ENCODE data around the gene IGFBP2. TPM values are rescaled to one million over a fixed set of nuclear protein-coding genes. Genes with fewer than 3 reads are reported as not detected.
A peak's percentile ranks its signal among the peaks of the same experiment; 100 is the strongest.

The IGFBP2 gene
- total and polyA plus RNA-seq, 4 donors, result 88.8 to 1,119 (median 352) TPM

DNA sequence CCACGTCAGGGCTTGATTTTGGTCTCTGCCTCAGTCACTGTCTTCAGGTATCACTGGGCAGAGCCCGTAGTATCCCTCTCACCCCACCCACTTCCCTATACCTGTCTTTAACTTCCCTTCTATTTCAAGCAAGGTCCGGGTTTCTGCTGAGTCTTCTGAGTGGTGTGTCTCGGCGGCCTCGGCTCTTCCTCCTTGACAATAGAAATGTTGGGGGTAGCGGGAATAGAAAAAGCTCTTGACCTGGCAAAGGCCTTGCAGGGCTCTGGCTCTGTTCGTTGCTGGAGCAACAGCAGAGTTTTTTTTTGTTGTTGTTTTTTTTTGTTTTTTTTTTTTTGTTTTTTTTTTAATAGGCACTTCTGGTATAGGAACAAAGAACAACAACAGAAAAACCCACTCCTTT, 78.1 kb downstream of the IGFBP2 start:
- Histone ChIP-seq H3K9me3 (ENCODE audit: control insufficient read depth in 4 of 4, low read length in 3 of 4) (peaks cover 0 to 4% (median 1%) of the 10 kb centered on the region in 4 donors), H3K36me3 (ENCODE audit: control insufficient read depth in 4 of 4, insufficient read depth in 3 of 4, low read depth in 1 of 4, low read length in 3 of 4) (no peaks in the 10 kb centered on the region), H3K4me3 (ENCODE audit: low read depth in 1 of 3, low read length in 3 of 3) (no peak overlapping the region), H3K4me1 (ENCODE audit: control insufficient read depth in 4 of 4, insufficient read depth in 4 of 4, low read length in 3 of 4) (no peaks in the 10 kb centered on the region), H3K27me3 (ENCODE audit: control insufficient read depth in 4 of 4, insufficient read depth in 4 of 4, low read length in 3 of 4) (no peaks in the 10 kb centered on the region), H3K27ac (ENCODE audit: low read depth in 1 of 2, low read length in 2 of 2) (no peak overlapping the region), H3K9ac (ENCODE audit: low read depth in 1 of 2, low read length in 2 of 2) (no peak overlapping the region)
- 80% methylated on average over 8 of the region's 8 CpGs for whole genome bisulfite sequencing
- DNase-seq (ENCODE audit: low spot score), result no peak
- TF ChIP-seq YY1 (IDR thresholded peaks at IDR 0.05), result no peak
- TF ChIP-seq FOXA1 (IDR thresholded peaks at IDR 0.05), result no peak
- TF ChIP-seq SP1 (IDR thresholded peaks at IDR 0.05), result no peak
- TF ChIP-seq, protein P1, sequence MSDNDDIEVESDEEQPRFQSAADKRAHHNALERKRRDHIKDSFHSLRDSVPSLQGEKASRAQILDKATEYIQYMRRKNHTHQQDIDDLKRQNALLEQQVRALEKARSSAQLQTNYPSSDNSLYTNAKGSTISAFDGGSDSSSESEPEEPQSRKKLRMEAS (IDR thresholded peaks at IDR 0.05), result no peak
- TF ChIP-seq, protein P2, sequence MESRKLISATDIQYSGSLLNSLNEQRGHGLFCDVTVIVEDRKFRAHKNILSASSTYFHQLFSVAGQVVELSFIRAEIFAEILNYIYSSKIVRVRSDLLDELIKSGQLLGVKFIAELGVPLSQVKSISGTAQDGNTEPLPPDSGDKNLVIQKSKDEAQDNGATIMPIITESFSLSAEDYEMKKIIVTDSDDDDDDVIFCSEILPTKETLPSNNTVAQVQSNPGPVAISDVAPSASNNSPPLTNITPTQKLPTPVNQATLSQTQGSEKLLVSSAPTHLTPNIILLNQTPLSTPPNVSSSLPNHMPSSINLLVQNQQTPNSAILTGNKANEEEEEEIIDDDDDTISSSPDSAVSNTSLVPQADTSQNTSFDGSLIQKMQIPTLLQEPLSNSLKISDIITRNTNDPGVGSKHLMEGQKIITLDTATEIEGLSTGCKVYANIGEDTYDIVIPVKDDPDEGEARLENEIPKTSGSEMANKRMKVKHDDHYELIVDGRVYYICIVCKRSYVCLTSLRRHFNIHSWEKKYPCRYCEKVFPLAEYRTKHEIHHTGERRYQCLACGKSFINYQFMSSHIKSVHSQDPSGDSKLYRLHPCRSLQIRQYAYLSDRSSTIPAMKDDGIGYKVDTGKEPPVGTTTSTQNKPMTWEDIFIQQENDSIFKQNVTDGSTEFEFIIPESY (IDR thresholded peaks at IDR 0.05), result no peak
- TF ChIP-seq, protein P3, sequence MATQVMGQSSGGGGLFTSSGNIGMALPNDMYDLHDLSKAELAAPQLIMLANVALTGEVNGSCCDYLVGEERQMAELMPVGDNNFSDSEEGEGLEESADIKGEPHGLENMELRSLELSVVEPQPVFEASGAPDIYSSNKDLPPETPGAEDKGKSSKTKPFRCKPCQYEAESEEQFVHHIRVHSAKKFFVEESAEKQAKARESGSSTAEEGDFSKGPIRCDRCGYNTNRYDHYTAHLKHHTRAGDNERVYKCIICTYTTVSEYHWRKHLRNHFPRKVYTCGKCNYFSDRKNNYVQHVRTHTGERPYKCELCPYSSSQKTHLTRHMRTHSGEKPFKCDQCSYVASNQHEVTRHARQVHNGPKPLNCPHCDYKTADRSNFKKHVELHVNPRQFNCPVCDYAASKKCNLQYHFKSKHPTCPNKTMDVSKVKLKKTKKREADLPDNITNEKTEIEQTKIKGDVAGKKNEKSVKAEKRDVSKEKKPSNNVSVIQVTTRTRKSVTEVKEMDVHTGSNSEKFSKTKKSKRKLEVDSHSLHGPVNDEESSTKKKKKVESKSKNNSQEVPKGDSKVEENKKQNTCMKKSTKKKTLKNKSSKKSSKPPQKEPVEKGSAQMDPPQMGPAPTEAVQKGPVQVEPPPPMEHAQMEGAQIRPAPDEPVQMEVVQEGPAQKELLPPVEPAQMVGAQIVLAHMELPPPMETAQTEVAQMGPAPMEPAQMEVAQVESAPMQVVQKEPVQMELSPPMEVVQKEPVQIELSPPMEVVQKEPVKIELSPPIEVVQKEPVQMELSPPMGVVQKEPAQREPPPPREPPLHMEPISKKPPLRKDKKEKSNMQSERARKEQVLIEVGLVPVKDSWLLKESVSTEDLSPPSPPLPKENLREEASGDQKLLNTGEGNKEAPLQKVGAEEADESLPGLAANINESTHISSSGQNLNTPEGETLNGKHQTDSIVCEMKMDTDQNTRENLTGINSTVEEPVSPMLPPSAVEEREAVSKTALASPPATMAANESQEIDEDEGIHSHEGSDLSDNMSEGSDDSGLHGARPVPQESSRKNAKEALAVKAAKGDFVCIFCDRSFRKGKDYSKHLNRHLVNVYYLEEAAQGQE (IDR thresholded peaks at IDR 0.05), result no peak

DNA sequence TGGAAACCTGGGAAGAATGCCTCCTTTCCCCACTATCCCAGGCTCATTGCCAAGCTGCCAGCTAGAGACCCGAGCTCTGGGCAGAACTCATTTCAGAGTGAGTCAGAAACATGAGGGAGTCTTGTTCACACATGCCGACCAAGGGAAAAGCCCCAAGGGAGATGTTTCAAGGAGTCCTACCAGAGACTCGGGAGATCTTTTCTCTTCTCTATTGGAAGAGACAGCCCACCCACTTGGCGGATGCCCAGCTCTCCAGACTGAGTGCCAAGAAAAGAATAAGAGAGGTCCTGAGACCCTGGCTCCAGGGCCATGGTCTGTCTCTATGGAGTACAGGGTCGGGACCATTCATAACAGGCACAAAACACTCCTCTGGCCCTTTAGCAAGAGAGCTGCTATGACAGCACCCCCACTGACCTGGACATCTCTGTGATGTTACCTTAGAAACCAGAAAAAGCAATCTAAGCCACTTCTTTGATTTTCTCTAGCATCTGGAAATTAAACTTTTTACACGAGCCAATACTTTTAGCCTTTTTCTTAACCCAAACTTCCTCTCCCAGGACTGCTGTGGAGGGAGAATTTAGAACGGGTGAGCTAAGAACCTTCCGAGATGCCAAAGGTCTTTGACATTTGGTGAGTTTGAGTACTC, 80.6 kb downstream of the IGFBP2 start:
- no peak for DNase-seq (ENCODE audit: low spot score)
- no peak for TF ChIP-seq FOXA1 (IDR thresholded peaks at IDR 0.05)
- TF ChIP-seq NR2F2 (IDR thresholded peaks at IDR 0.05), result peak; percentile 61
- TF ChIP-seq, protein P4, sequence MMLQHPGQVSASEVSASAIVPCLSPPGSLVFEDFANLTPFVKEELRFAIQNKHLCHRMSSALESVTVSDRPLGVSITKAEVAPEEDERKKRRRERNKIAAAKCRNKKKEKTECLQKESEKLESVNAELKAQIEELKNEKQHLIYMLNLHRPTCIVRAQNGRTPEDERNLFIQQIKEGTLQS (IDR thresholded peaks at IDR 0.05), result no peak
- TF ChIP-seq RAD21 (IDR thresholded peaks at IDR 0.05), result no peak
- TF ChIP-seq TAF1 (conservative IDR thresholded peaks at IDR 0.05), result no peak
- TF ChIP-seq GABPA (IDR thresholded peaks at IDR 0.05 in 1 of 2, conservative IDR thresholded peaks at IDR 0.05 in 1 of 2), result no peak
- TF ChIP-seq HNF4G (IDR thresholded peaks at IDR 0.05), result no peak
- TF ChIP-seq, protein P3 (IDR thresholded peaks at IDR 0.05), result no peak
- Histone ChIP-seq H3K9ac (ENCODE audit: low read depth in 1 of 2, low read length in 2 of 2) (no peak overlapping the region), H3K27me3 (ENCODE audit: control insufficient read depth in 4 of 4, insufficient read depth in 4 of 4, low read length in 3 of 4) (no peaks in the 10 kb centered on the region), H3K9me3 (ENCODE audit: control insufficient read depth in 4 of 4, low read length in 3 of 4) (peaks cover 0 to 4% (median 1%) of the 10 kb centered on the region in 4 donors), H3K4me1 (ENCODE audit: control insufficient read depth in 4 of 4, insufficient read depth in 4 of 4, low read length in 3 of 4) (no peaks in the 10 kb centered on the region), H3K36me3 (ENCODE audit: control insufficient read depth in 4 of 4, insufficient read depth in 3 of 4, low read depth in 1 of 4, low read length in 3 of 4) (no peaks in the 10 kb centered on the region), H3K27ac (ENCODE audit: low read depth in 1 of 2, low read length in 2 of 2) (no peak overlapping the region), H3K4me3 (ENCODE audit: low read depth in 1 of 3, low read length in 3 of 3) (no peak overlapping the region)
- WGBS, result 78% methylated on average over 8 of the region's 8 CpGs

Other genes with a start within 250 kb of the IGFBP2 start
- gene SMARCAL1, start 220.9 kb upstream of the IGFBP2 start, total RNA-seq, result 1 to 10 TPM; 6.3 to 9.3 TPM
- 1 to 10 TPM; 3.4 to 4.4 TPM for gene SMARCAL1, start 220.9 kb upstream of the IGFBP2 start, polyA plus RNA-seq
- 1,000 to 10,000 TPM in 1 of 2 donors, 100 to 1,000 TPM in 1; 494 to 1,680 TPM for gene RPL37A, start 134.6 kb upstream of the IGFBP2 start, total RNA-seq
- gene RPL37A, start 134.6 kb upstream of the IGFBP2 start, polyA plus RNA-seq, result 1,000 to 10,000 TPM in 1 of 2 donors, 100 to 1,000 TPM in 1; 819 to 1,757 TPM
- 10 to 100 TPM in 1 of 2 donors, 1 to 10 TPM in 1; 2.3 to 43.4 TPM for gene IGFBP5, start 62.1 kb downstream of the IGFBP2 start, total RNA-seq
- gene IGFBP5, start 62.1 kb downstream of the IGFBP2 start, polyA plus RNA-seq, result 10 to 100 TPM; 13.0 to 15.7 TPM
- gene TNP1, start 226.6 kb downstream of the IGFBP2 start, total RNA-seq, result not detected
- not detected for gene TNP1, start 226.6 kb downstream of the IGFBP2 start, polyA plus RNA-seq